Loucy (cell line): ENCODE data around the gene BLNK.

Experiments used
- H2AFZ ChIP-seq: fragments of 200-600 bp; sonication (generic); 2 replicates; pipeline ENCODE4 v1.6.0; 2016; ENCODE audit warnings: antibody characterized with exemption, mild to moderate bottlenecking, low read length, moderate library complexity
- H3F3A ChIP-seq: fragments of 200-600 bp; 2 replicates; pipeline ENCODE4 v1.6.0; 2016; ENCODE audit warnings: antibody characterized with exemption, low read depth, mild to moderate bottlenecking
- H3K27me3 ChIP-seq: fragments of 200-600 bp; sonication (generic); 2 replicates; pipeline ENCODE4 v1.6.1; 2014; ENCODE audit warnings: low read length, mild to moderate bottlenecking; ENCODE audit not compliant: insufficient read depth, poor library complexity, severe bottlenecking
- H3K36me3 ChIP-seq: fragments of 200-600 bp; sonication (generic); 2 replicates; pipeline ENCODE4 v1.6.1; 2016; ENCODE audit warnings: low read length; ENCODE audit not compliant: insufficient read depth
- H3K4me1 ChIP-seq: fragments of 200-600 bp; sonication (generic); 2 replicates; pipeline ENCODE4 v1.5.1; 2014; ENCODE audit warnings: low read length, mild to moderate bottlenecking; ENCODE audit not compliant: insufficient read depth, poor library complexity, severe bottlenecking
- H3K4me2 ChIP-seq: fragments of 200-600 bp; sonication (generic); 2 replicates; pipeline ENCODE4 v1.6.0; 2014; ENCODE audit warnings: antibody characterized with exemption, low read length, low read depth, mild to moderate bottlenecking; ENCODE audit not compliant: poor library complexity, severe bottlenecking
- H3K4me3 ChIP-seq: fragments of 200-600 bp; sonication (generic); 2 replicates; pipeline ENCODE4 v1.5.1; 2014; ENCODE audit warnings: low read length, mild to moderate bottlenecking, mixed read lengths; ENCODE audit not compliant: poor library complexity, severe bottlenecking
- H3K79me2 ChIP-seq: fragments of 200-600 bp; sonication (generic); 2 replicates; pipeline ENCODE4 v1.6.1; 2014; ENCODE audit warnings: low read length; ENCODE audit not compliant: insufficient read depth
- H3K9ac ChIP-seq: fragments of 200-600 bp; sonication (generic); 2 replicates; pipeline ENCODE4 v1.6.0; 2014; ENCODE audit warnings: mild to moderate bottlenecking, low read depth, low read length, moderate library complexity; ENCODE audit not compliant: poor library complexity, severe bottlenecking
- H3K9me2 ChIP-seq: fragments of 200-600 bp; sonication (generic); replicated peaks from 2 replicates; pipeline ENCODE4 v1.6.1; 2016; ENCODE audit warnings: low read depth, low read length, mixed read lengths
- H3K9me3 ChIP-seq: fragments of 200-600 bp; sonication (generic); 2 replicates; pipeline ENCODE4 v1.6.1; 2014; ENCODE audit warnings: mild to moderate bottlenecking, antibody characterized with exemption, low read length, low read depth; ENCODE audit not compliant: insufficient read depth
- H4K20me1 ChIP-seq: fragments of 200-600 bp; sonication (generic); 2 replicates; pipeline ENCODE4 v1.6.0; 2014; ENCODE audit warnings: antibody characterized with exemption, low read length, mild to moderate bottlenecking; ENCODE audit not compliant: insufficient read depth, poor library complexity, severe bottlenecking
- EZH2phosphoT487 ChIP-seq: fragments of 200-600 bp; IDR thresholded peaks from 2 replicates; pipeline ENCODE4 v1.6.1; 2018; ENCODE audit warnings: antibody characterized with exemption, mild to moderate bottlenecking, moderate library complexity, borderline replicate concordance
- TF ChIP-seq, protein P1 (sequence below): fragments of 200-600 bp; sonication (generic); conservative IDR thresholded peaks from 2 replicates; pipeline ENCODE4 v1.5.1; 2014; ENCODE audit warnings: mild to moderate bottlenecking, antibody characterized with exemption, low read length

The BLNK gene

DNA sequence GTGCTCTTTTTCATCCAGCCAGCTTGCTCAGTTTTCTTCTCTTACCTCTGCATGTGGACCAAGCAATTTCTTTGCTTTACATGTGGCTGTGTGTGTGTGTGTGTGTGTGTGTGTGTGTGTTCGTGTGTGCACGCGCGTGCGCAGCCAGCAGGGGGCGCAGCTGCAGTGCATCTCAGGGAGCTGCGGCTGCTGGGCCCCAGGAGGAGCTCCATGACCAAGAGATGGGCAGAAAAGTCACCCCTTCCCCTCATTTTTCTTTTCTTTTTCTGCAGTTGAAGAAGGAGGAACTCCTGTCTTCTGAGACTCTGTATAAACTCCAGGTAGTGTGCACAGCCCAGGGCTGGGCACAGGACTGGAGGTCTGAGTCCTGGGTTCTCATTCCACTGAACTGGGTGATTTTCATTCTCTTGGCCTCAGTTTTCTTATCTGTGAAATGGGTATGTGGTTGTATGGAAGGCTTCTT, 41.8 kb downstream of the BLNK start:
- TF ChIP-seq, protein P1, sequence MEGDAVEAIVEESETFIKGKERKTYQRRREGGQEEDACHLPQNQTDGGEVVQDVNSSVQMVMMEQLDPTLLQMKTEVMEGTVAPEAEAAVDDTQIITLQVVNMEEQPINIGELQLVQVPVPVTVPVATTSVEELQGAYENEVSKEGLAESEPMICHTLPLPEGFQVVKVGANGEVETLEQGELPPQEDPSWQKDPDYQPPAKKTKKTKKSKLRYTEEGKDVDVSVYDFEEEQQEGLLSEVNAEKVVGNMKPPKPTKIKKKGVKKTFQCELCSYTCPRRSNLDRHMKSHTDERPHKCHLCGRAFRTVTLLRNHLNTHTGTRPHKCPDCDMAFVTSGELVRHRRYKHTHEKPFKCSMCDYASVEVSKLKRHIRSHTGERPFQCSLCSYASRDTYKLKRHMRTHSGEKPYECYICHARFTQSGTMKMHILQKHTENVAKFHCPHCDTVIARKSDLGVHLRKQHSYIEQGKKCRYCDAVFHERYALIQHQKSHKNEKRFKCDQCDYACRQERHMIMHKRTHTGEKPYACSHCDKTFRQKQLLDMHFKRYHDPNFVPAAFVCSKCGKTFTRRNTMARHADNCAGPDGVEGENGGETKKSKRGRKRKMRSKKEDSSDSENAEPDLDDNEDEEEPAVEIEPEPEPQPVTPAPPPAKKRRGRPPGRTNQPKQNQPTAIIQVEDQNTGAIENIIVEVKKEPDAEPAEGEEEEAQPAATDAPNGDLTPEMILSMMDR, result peak; percentile 98
- no peak for TF ChIP-seq EZH2phosphoT487
- no peaks in the 10 kb centered on the region for H3K79me2 ChIP-seq
- H3F3A ChIP-seq, result no peaks in the 10 kb centered on the region
- no peaks in the 10 kb centered on the region for H3K27me3 ChIP-seq
- no peaks in the 10 kb centered on the region for H3K4me1 ChIP-seq
- 0 out of 2 replicates have a peak overlapping the region, but pooled peaks have one; percentile 37 for H2AFZ ChIP-seq
- H3K9me2 ChIP-seq, result no peaks in the 10 kb centered on the region
- H3K36me3 ChIP-seq, result no peaks in the 10 kb centered on the region
- H3K9me3 ChIP-seq, result no peaks in the 10 kb centered on the region
- H3K4me3 ChIP-seq, result no peak overlapping the region
- no peak overlapping the region for H3K9ac ChIP-seq
- no peak overlapping the region for H3K4me2 ChIP-seq
- H4K20me1 ChIP-seq, result no peaks in the 10 kb centered on the region

DNA sequence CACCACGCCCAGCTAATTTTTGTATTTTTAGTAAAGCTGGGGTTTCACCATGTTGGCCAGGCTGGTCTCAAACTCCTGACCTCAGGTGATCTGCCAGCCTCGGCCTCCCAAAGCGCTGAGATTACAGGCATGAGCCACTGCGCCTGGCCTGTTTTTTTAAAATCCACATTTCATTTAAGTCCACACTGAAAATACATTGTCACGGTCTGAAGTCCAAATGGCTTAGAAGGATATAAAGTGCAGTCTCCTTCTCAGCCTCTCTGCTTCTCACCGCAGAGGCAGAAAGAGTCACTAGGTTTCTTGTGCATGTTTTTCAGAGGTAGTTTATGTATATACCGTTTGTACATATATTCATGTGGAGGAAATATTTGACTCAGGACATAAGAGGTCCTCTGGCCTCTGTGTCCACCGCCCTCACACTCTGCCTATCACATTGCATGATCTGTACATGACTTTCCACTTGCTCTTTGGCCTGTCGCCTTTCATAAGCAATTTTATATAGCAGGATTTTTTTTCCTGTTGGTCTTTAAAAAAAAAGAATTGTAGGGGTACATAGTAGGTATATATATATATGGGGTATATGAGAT, 42.9 kb downstream of the BLNK start:
- no peaks in the 10 kb centered on the region for H3K36me3 ChIP-seq
- no peaks in the 10 kb centered on the region for H3K9me2 ChIP-seq
- H3K4me1 ChIP-seq, result no peaks in the 10 kb centered on the region
- H3K79me2 ChIP-seq, result no peaks in the 10 kb centered on the region
- no peak overlapping the region for H3K9ac ChIP-seq
- no peak overlapping the region for H3K4me2 ChIP-seq
- no peaks in the 10 kb centered on the region for H4K20me1 ChIP-seq
- H2AFZ ChIP-seq, result no peak overlapping the region
- H3K27me3 ChIP-seq, result no peaks in the 10 kb centered on the region
- no peaks in the 10 kb centered on the region for H3F3A ChIP-seq
- no peaks in the 10 kb centered on the region for H3K9me3 ChIP-seq
- TF ChIP-seq, protein P1, result no peak
- no peak for TF ChIP-seq EZH2phosphoT487
- no peak overlapping the region for H3K4me3 ChIP-seq

DNA sequence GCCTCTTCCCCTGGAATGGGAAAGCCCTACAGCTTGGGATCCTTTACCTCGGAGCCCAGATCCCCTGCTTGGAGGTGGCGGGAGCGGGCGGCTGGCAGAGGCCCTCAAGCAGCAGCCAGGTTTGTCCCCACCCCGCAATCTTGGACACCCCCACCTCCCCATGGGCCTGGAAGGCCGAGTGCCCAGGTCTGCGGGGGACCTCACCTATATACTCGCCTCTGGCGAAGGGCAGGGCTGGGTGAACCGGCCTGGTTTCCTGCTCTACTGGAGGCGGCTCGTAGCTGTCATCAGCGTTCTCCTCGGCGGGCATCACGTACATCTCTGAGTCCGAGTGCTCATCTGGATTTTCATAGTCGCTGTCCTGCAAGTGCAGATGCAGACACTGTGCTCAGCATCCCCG, 44.2 kb downstream of the BLNK start:
- no peaks in the 10 kb centered on the region for H3K9me2 ChIP-seq
- H3K4me3 ChIP-seq, result no peak overlapping the region
- H4K20me1 ChIP-seq, result no peaks in the 10 kb centered on the region
- no peaks in the 10 kb centered on the region for H3K36me3 ChIP-seq
- H3K4me1 ChIP-seq, result no peaks in the 10 kb centered on the region
- H3K4me2 ChIP-seq, result no peak overlapping the region
- no peaks in the 10 kb centered on the region for H3K9me3 ChIP-seq
- TF ChIP-seq EZH2phosphoT487, result no peak
- TF ChIP-seq, protein P1, result no peak
- no peaks in the 10 kb centered on the region for H3K79me2 ChIP-seq
- no peak overlapping the region for H2AFZ ChIP-seq
- H3F3A ChIP-seq, result no peaks in the 10 kb centered on the region
- no peak overlapping the region for H3K9ac ChIP-seq
- H3K27me3 ChIP-seq, result no peaks in the 10 kb centered on the region
